ENCODE results near the gene BBS1. TPM values are rescaled to one million over a fixed set of nuclear protein-coding genes. Genes with fewer than 3 reads are reported as not detected.

BBS1 gene
- total and polyA plus RNA-seq, 4 donors, result 4.2 to 18.5 (median 8.6) TPM

DNA sequence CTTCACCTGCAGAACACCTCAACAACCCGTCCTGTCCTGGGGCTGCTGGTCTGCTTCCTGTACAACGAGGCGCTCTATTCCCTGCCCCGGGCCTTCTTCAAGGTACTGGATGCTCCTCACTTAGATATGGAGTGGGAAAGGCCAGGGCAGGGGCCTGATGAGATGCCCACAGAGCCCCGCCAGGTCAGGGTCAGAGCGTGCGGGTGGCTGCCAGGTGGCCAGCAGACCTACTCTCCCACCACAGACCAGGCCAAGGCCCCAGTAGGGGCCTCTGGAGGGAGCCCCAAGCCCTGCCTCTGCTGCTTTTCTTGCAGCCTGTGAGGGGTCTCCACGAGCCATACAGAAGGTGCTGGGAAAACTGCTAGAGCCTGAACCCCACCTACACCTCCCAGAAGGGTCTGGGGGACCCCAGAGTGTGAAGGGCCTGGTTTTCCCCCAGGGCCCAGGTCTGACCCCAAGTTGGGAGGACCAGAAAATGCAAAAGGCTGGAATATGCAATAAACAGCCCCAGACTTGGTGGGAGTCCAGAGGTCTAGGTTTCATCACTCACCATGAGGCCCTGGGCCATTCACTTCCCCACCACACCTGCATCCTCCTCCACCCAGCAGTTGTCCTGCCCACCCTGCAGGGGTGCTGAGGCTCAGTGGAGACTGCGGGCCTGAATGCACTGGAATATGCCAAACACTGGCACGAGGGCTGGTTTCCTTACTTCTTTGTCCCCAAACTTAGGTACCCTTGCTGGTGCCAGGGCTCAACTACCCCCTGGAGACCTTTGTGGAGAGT is 20.7 kb downstream of the BBS1 start:
- no peak for DNase-seq (ENCODE audit: low spot score)

GRCh38 chr11:66531841-66532240 is 21.4 kb downstream of the BBS1 start:
- 96% methylated on average over 11 of the region's 11 CpGs for WGBS
- DNase-seq (ENCODE audit: low spot score), result no peak
- H3K4me3 ChIP-seq (ENCODE audit: low read depth in 1 of 3, low read length in 3 of 3), result no peak overlapping the region
- H3K4me1 ChIP-seq (ENCODE audit: control insufficient read depth in 4 of 4, insufficient read depth in 4 of 4, low read length in 3 of 4), result no peaks in the 10 kb centered on the region
- TF ChIP-seq RXRA (IDR thresholded peaks at IDR 0.05), result no peak
- H3K9ac ChIP-seq (ENCODE audit: low read depth in 1 of 2, low read length in 2 of 2), result no peak overlapping the region
- no peaks in the 10 kb centered on the region for H3K27me3 ChIP-seq (ENCODE audit: control insufficient read depth in 4 of 4, insufficient read depth in 4 of 4, low read length in 3 of 4)
- peaks cover 0 to 15% (median 0%) of the 10 kb centered on the region in 4 donors for H3K36me3 ChIP-seq (ENCODE audit: control insufficient read depth in 4 of 4, insufficient read depth in 3 of 4, low read depth in 1 of 4, low read length in 3 of 4)
- H3K9me3 ChIP-seq (ENCODE audit: control insufficient read depth in 4 of 4, low read length in 3 of 4), result no peaks in the 10 kb centered on the region
- no peak overlapping the region for H3K27ac ChIP-seq (ENCODE audit: low read depth in 1 of 2, low read length in 2 of 2)

More for the DNA sequence above, 20.7 kb downstream of the BBS1 start:
- 93% methylated on average over 10 of the region's 10 CpGs for WGBS
- Histone ChIP-seq H3K36me3 (ENCODE audit: control insufficient read depth in 4 of 4, insufficient read depth in 3 of 4, low read depth in 1 of 4, low read length in 3 of 4) (peaks cover 0 to 19% (median 0%) of the 10 kb centered on the region in 4 donors), H3K27me3 (ENCODE audit: control insufficient read depth in 4 of 4, insufficient read depth in 4 of 4, low read length in 3 of 4) (no peaks in the 10 kb centered on the region), H3K4me1 (ENCODE audit: control insufficient read depth in 4 of 4, insufficient read depth in 4 of 4, low read length in 3 of 4) (no peaks in the 10 kb centered on the region), H3K9ac (ENCODE audit: low read depth in 1 of 2, low read length in 2 of 2) (no peak overlapping the region), H3K27ac (ENCODE audit: low read depth in 1 of 2, low read length in 2 of 2) (no peak overlapping the region), H3K4me3 (ENCODE audit: low read depth in 1 of 3, low read length in 3 of 3) (no peak overlapping the region), H3K9me3 (ENCODE audit: control insufficient read depth in 4 of 4, low read length in 3 of 4) (no peaks in the 10 kb centered on the region)
- TF ChIP-seq, protein P1, sequence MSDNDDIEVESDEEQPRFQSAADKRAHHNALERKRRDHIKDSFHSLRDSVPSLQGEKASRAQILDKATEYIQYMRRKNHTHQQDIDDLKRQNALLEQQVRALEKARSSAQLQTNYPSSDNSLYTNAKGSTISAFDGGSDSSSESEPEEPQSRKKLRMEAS (IDR thresholded peaks at IDR 0.05), result no peak
- TF ChIP-seq, protein P2, sequence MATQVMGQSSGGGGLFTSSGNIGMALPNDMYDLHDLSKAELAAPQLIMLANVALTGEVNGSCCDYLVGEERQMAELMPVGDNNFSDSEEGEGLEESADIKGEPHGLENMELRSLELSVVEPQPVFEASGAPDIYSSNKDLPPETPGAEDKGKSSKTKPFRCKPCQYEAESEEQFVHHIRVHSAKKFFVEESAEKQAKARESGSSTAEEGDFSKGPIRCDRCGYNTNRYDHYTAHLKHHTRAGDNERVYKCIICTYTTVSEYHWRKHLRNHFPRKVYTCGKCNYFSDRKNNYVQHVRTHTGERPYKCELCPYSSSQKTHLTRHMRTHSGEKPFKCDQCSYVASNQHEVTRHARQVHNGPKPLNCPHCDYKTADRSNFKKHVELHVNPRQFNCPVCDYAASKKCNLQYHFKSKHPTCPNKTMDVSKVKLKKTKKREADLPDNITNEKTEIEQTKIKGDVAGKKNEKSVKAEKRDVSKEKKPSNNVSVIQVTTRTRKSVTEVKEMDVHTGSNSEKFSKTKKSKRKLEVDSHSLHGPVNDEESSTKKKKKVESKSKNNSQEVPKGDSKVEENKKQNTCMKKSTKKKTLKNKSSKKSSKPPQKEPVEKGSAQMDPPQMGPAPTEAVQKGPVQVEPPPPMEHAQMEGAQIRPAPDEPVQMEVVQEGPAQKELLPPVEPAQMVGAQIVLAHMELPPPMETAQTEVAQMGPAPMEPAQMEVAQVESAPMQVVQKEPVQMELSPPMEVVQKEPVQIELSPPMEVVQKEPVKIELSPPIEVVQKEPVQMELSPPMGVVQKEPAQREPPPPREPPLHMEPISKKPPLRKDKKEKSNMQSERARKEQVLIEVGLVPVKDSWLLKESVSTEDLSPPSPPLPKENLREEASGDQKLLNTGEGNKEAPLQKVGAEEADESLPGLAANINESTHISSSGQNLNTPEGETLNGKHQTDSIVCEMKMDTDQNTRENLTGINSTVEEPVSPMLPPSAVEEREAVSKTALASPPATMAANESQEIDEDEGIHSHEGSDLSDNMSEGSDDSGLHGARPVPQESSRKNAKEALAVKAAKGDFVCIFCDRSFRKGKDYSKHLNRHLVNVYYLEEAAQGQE (IDR thresholded peaks at IDR 0.05), result no peak
- TF ChIP-seq EGR1 (IDR thresholded peaks at IDR 0.05; ENCODE audit: low read depth in 2 of 2), result no peak
- no peak for TF ChIP-seq YY1 (IDR thresholded peaks at IDR 0.05)

DNA sequence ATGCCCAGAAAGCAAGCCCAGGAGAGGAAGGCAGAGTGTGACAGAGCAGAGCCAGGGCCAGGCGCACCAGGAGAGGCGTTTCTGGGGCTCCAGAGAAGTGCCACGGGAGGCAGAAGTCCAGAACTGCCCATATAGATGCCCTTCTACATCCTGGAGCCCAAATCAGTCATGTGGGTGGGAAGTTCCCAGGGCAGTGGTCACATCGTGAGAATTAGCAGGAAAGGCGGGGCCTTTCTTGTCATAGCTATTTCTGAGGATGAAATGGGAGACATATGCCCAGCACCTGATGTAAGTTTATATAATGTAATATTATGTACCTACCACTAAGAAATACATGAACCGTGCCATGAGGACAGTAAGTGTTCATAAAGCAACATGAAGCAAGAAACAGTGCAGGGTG is 22.3 kb downstream of the BBS1 start:
- no peak for DNase-seq (ENCODE audit: low spot score)
- Histone ChIP-seq H3K9me3 (ENCODE audit: control insufficient read depth in 4 of 4, low read length in 3 of 4) (no peaks in the 10 kb centered on the region), H3K4me3 (ENCODE audit: low read depth in 1 of 3, low read length in 3 of 3) (no peak overlapping the region), H3K27me3 (ENCODE audit: control insufficient read depth in 4 of 4, insufficient read depth in 4 of 4, low read length in 3 of 4) (no peaks in the 10 kb centered on the region), H3K36me3 (ENCODE audit: control insufficient read depth in 4 of 4, insufficient read depth in 3 of 4, low read depth in 1 of 4, low read length in 3 of 4) (peaks cover 0 to 14% (median 0%) of the 10 kb centered on the region in 4 donors), H3K4me1 (ENCODE audit: control insufficient read depth in 4 of 4, insufficient read depth in 4 of 4, low read length in 3 of 4) (no peaks in the 10 kb centered on the region), H3K9ac (ENCODE audit: low read depth in 1 of 2, low read length in 2 of 2) (no peak overlapping the region), H3K27ac (ENCODE audit: low read depth in 1 of 2, low read length in 2 of 2) (no peak overlapping the region)
- TF ChIP-seq HNF4A (conservative IDR thresholded peaks at IDR 0.05) (no peak), FOXA1 (IDR thresholded peaks at IDR 0.05) (no peak)
- WGBS, result 86% methylated on average over 6 of the region's 6 CpGs
